ENCODE measurements around the gene FCHSD2. TPM values are rescaled to one million over a fixed set of nuclear protein-coding genes. Genes with fewer than 3 reads are reported as not detected.

Gene FCHSD2
- total and polyA plus RNA-seq, 2 donors (not counting 3 experiments of a cell fraction or from before 2014, with no cell fraction given) = 20.8 to 56.9 TPM

- H3K79me2 ChIP-seq (ENCODE audit: control insufficient read depth, insufficient read depth, low read length) = no peaks in the 10 kb centered on the region
- no peaks in the 10 kb centered on the region for H3K27me3 ChIP-seq (ENCODE audit: control insufficient read depth in 2 of 2, insufficient read depth in 2 of 2, low read length in 2 of 2)
- H3K9me3 ChIP-seq (replicated peaks; ENCODE audit: control insufficient read depth, insufficient read depth, low read length) = no peaks in the 10 kb centered on the region
- dilution Hi-C loops (cut with MboI; ENCODE audit: extremely low pct_ligation_motif_present, low sequenced_read_pairs) (no loop called here), intact Hi-C loops (cut with micrococcal nuclease) (loop anchor here (10.0 kb wide), 1 partner anchor 548 kb away; the partner anchor contains the start of gene RELT)
- H3K36me3 ChIP-seq (ENCODE audit: control insufficient read depth in 2 of 2, extremely low read depth in 1 of 2, insufficient read depth in 2 of 2, low read length in 2 of 2) = no peaks in the 10 kb centered on the region
- no peak overlapping the region for H3K4me3 ChIP-seq (replicated peaks in 1 of 3; ENCODE audit: insufficient read depth in 1 of 3, low read depth in 1 of 3, low read length in 3 of 3)
- H3K9ac ChIP-seq (replicated peaks; ENCODE audit: extremely low read depth, insufficient read depth, low read length) = no peak overlapping the region
- no peaks in the 10 kb centered on the region for H4K20me1 ChIP-seq (replicated peaks; ENCODE audit: control insufficient read depth, extremely low read depth, insufficient read depth, low read length)
- BruUV-seq (replicated peaks) = no TSS peak
- no peak overlapping the region for H2AFZ ChIP-seq (ENCODE audit: low read depth, low read length)
- DNase-seq (ENCODE audit: low read depth, low spot score) (no peak), FAIRE-seq (no peak)
- no peak for TF ChIP-seq JUN (IDR thresholded peaks at IDR 0.05; ENCODE audit: borderline replicate concordance, insufficient read depth, insufficient read length, low read depth)
- no peak for TF ChIP-seq POLR2A (IDR thresholded peaks at IDR 0.05; ENCODE audit: low read depth, low read length)
- TF ChIP-seq MYC (IDR thresholded peaks at IDR 0.05; ENCODE audit: low read depth, low read length) = no peak
- TF ChIP-seq POLR2AphosphoS5 (IDR thresholded peaks at IDR 0.05; ENCODE audit: insufficient read depth, low read depth, low read length) = no peak
- no peak for TF ChIP-seq MAX (IDR thresholded peaks at IDR 0.05; ENCODE audit: insufficient read depth, insufficient read length)
- TF ChIP-seq FOS (IDR thresholded peaks at IDR 0.05; ENCODE audit: borderline replicate concordance, insufficient read depth, low read length) = no peak
- TF ChIP-seq CTCF (IDR thresholded peaks at IDR 0.05; ENCODE audit: extremely low read depth in 1 of 2, insufficient read depth in 1 of 2, low read depth in 1 of 2, low read length in 2 of 2) = no peak
- peaks cover 5% of the 10 kb centered on the region for H3K4me1 ChIP-seq (ENCODE audit: control insufficient read depth, extremely low read depth, insufficient read depth, low read length)
- POLR2A ChIA-PET = no interaction called here
- H3K9me1 ChIP-seq (replicated peaks; ENCODE audit: control insufficient read depth, extremely low read depth, insufficient read depth, low read length) = no peaks in the 10 kb centered on the region
- H3K27ac ChIP-seq (ENCODE audit: insufficient read depth, low read depth, low read length) = no peak overlapping the region
- no peak overlapping the region for H3K4me2 ChIP-seq (ENCODE audit: insufficient read depth, low read length)
- CTCF ChIA-PET = interaction anchor here (0.6 to 1.8 kb wide), 5 partner anchors 10 to 444 kb away, joined by 3 to 6 read pairs (median 3); no protein-coding TSS in a partner anchor
These were observed 315.8 kb downstream of the FCHSD2 start for GRCh38 chr11:72826191-72826941.

Data from endothelial cell of umbilical vein (primary cell).